Measurements from ENCODE around the gene AFF1.

DNA sequence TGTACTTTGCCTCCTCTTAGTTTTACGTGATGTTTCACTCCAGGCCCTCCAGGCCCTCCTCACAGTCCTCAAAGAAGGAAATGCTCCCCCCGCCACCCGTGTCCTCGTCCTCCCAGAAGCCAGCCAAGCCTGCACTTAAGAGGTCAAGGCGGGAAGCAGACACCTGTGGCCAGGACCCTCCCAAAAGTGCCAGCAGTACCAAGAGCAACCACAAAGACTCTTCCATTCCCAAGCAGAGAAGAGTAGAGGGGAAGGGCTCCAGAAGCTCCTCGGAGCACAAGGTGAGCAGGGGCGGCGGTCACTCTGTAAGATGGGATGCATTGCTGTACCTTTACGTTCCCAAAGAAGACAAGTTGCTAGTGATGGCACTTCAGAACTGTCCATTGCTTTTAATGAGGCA is 191.2 kb downstream of the AFF1 start:
- TF ChIP-seq, protein P1, sequence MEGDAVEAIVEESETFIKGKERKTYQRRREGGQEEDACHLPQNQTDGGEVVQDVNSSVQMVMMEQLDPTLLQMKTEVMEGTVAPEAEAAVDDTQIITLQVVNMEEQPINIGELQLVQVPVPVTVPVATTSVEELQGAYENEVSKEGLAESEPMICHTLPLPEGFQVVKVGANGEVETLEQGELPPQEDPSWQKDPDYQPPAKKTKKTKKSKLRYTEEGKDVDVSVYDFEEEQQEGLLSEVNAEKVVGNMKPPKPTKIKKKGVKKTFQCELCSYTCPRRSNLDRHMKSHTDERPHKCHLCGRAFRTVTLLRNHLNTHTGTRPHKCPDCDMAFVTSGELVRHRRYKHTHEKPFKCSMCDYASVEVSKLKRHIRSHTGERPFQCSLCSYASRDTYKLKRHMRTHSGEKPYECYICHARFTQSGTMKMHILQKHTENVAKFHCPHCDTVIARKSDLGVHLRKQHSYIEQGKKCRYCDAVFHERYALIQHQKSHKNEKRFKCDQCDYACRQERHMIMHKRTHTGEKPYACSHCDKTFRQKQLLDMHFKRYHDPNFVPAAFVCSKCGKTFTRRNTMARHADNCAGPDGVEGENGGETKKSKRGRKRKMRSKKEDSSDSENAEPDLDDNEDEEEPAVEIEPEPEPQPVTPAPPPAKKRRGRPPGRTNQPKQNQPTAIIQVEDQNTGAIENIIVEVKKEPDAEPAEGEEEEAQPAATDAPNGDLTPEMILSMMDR (optimal IDR thresholded peaks at IDR 0.05 in 1 of 3, IDR thresholded peaks at IDR 0.05 in 1 of 3, conservative IDR thresholded peaks at IDR 0.05 in 1 of 3; ENCODE audit: extremely low read depth in 1 of 3, insufficient read depth in 2 of 3, low read length in 3 of 3): no peak
- no peak for TF ChIP-seq EZH2 (IDR thresholded peaks at IDR 0.05; ENCODE audit: low read length)

Measured in keratinocyte (primary cell).